Endodermal cell (in vitro differentiated cells): ENCODE data around the gene CDK3. TPM values are rescaled to one million over a fixed set of nuclear protein-coding genes. Genes with fewer than 3 reads are reported as not detected.

Experiments
- DNase-seq: peaks from one replicate; pipeline ENCODE4 v3.0.0-alpha.2; 2017
- H3K27ac ChIP-seq: 2 replicates; pipeline ENCODE4 v1.5.1; 2013; ENCODE audit warnings: mild to moderate bottlenecking, low read depth, low read length, moderate library complexity
- H3K27me3 ChIP-seq: 2 replicates; pipeline ENCODE4 v1.6.1; 2013; ENCODE audit warnings: mild to moderate bottlenecking, low read length, moderate library complexity; ENCODE audit not compliant: insufficient read depth, control insufficient read depth, poor library complexity, severe bottlenecking
- H3K36me3 ChIP-seq: 2 replicates; pipeline ENCODE4 v1.7.0; 2013; ENCODE audit warnings: mild to moderate bottlenecking, low read length, moderate library complexity; ENCODE audit not compliant: control insufficient read depth, insufficient read depth
- H3K4me1 ChIP-seq: one replicate; pipeline ENCODE4 v1.7.0; 2013; ENCODE audit warnings: low read length; ENCODE audit not compliant: control insufficient read depth, insufficient read depth
- H3K4me3 ChIP-seq: 2 replicates; pipeline ENCODE4 v1.5.1; 2013; ENCODE audit warnings: mild to moderate bottlenecking, low read length, moderate library complexity
- H3K9ac ChIP-seq: 2 replicates; pipeline ENCODE4 v1.6.1; 2013; ENCODE audit warnings: mild to moderate bottlenecking, low read length, moderate library complexity; ENCODE audit not compliant: poor library complexity, severe bottlenecking; ENCODE audit errors: extremely low read depth
- H3K9me3 ChIP-seq: 2 replicates; pipeline ENCODE4 v1.6.1; 2013; ENCODE audit warnings: mild to moderate bottlenecking, low read length, moderate library complexity; ENCODE audit not compliant: control insufficient read depth
- H3K27ac Mint-ChIP-seq: 2 replicates; pipeline ENCODE4 v1.8.0; 2020; ENCODE audit warnings: mixed read lengths
- H3K27me3 Mint-ChIP-seq: 2 replicates; pipeline ENCODE4 v1.8.0; 2021; ENCODE audit warnings: mild to moderate bottlenecking, mixed read lengths; ENCODE audit not compliant: insufficient read depth
- H3K36me3 Mint-ChIP-seq: 2 replicates; pipeline ENCODE4 v1.8.0; 2020; ENCODE audit warnings: low read depth, mixed read lengths
- H3K4me1 Mint-ChIP-seq: 2 replicates; pipeline ENCODE4 v1.8.0; 2020; ENCODE audit warnings: mixed read lengths
- H3K4me3 Mint-ChIP-seq: 2 replicates; pipeline ENCODE4 v1.8.0; 2020; ENCODE audit warnings: mild to moderate bottlenecking, moderate library complexity, mixed read lengths
- H3K9me3 Mint-ChIP-seq: 2 replicates; pipeline ENCODE4 v1.8.0; 2020; ENCODE audit warnings: mild to moderate bottlenecking, mixed read lengths
- CTCF ChIP-seq: fragments of 200-600 bp; sonication (generic); conservative IDR thresholded peaks from 2 replicates; pipeline ENCODE4 v1.5.0; 2021; ENCODE audit warnings: antibody characterized with exemption, mild to moderate bottlenecking
- WGBS, 2 experiments: methylation state at CpG; one replicate each; pipeline versions ENCODE4 v1.1.5 to v1.1.7; 2013; ENCODE audit warnings: missing lambda C conversion rate in 2 of 2, mixed read lengths in 1 of 2; ENCODE audit not compliant: insufficient coverage in 1 of 2, insufficient read length in 1 of 2; 5-methylcytosine and 5-hydroxymethylcytosine counted together
- total RNA-seq, 2 donors: library from RNA; stranded (reverse); fragmentation: NEBNext Ultra II Directional in 1 of 2; extraction: Animal tissue kit (Norgen Biotek cat#: 25700) in 1 of 2; gene quantifications; 2 replicates in 1 of 2; 3 replicates in 1 of 2; pipeline ENCODE4 v1.2.1, GENCODE V29; 2021

The CDK3 gene
- total RNA-seq, 2 donors from 2014 or later = 7.3 to 11.7 TPM

- Mint-ChIP-seq H3K27me3 (no peaks in the 10 kb centered on the region), H3K4me3 (no peak overlapping the region), H3K9me3 (no peaks in the 10 kb centered on the region), H3K36me3 (peaks cover 87% of the 10 kb centered on the region), H3K27ac (no peak overlapping the region), H3K4me1 (no peaks in the 10 kb centered on the region)
- Histone ChIP-seq H3K9ac (no peak overlapping the region), H3K27ac (no peak overlapping the region), H3K4me1 (no peaks in the 10 kb centered on the region), H3K4me3 (no peak overlapping the region), H3K36me3 (peaks cover 96% of the 10 kb centered on the region), H3K9me3 (no peaks in the 10 kb centered on the region), H3K27me3 (no peaks in the 10 kb centered on the region)
- TF ChIP-seq CTCF = no peak
- no peak for DNase-seq
- WGBS, 2 experiments = 96 to 100% methylated on average over 6 to 8 of the region's 8 CpGs
These were observed 45.4 kb downstream of the CDK3 start for GRCh38 chr17:76046064-76046463.

- no peaks in the 10 kb centered on the region for H3K27me3 Mint-ChIP-seq
- H3K4me1 Mint-ChIP-seq = no peaks in the 10 kb centered on the region
- no peak for DNase-seq
- Histone ChIP-seq H3K9ac (no peak overlapping the region), H3K4me1 (no peaks in the 10 kb centered on the region), H3K9me3 (no peaks in the 10 kb centered on the region), H3K27ac (no peak overlapping the region), H3K36me3 (peaks cover 87% of the 10 kb centered on the region), H3K4me3 (no peak overlapping the region), H3K27me3 (no peaks in the 10 kb centered on the region)
- peak overlapping the region; percentile 37 for H3K27ac Mint-ChIP-seq
- no peaks in the 10 kb centered on the region for H3K9me3 Mint-ChIP-seq
- peaks cover 78% of the 10 kb centered on the region for H3K36me3 Mint-ChIP-seq
- H3K4me3 Mint-ChIP-seq = no peak overlapping the region
- TF ChIP-seq CTCF = no peak
- WGBS, 2 experiments = 96 to 98% methylated on average over 8 to 9 of the region's 9 CpGs
These were observed 47.5 kb downstream of the CDK3 start for GRCh38 chr17:76048025-76048605.

GRCh38 chr17:76048711-76049110 is 48.1 kb downstream of the CDK3 start:
- H3K36me3 Mint-ChIP-seq = peaks cover 77% of the 10 kb centered on the region
- 90 to 95% methylated on average over 7 to 9 of the region's 9 CpGs for WGBS, 2 experiments
- no peak for DNase-seq
- Histone ChIP-seq H3K27me3 (no peaks in the 10 kb centered on the region), H3K9ac (no peak overlapping the region), H3K4me3 (no peak overlapping the region), H3K36me3 (peaks cover 87% of the 10 kb centered on the region), H3K9me3 (no peaks in the 10 kb centered on the region), H3K4me1 (no peaks in the 10 kb centered on the region), H3K27ac (no peak overlapping the region)
- peak overlapping the region; percentile 37 for H3K27ac Mint-ChIP-seq
- no peaks in the 10 kb centered on the region for H3K9me3 Mint-ChIP-seq
- no peaks in the 10 kb centered on the region for H3K27me3 Mint-ChIP-seq
- no peak overlapping the region for H3K4me3 Mint-ChIP-seq
- TF ChIP-seq CTCF = no peak
- H3K4me1 Mint-ChIP-seq = no peaks in the 10 kb centered on the region
